ENCODE results near the gene ERO1B.

ERO1B gene

GRCh38 chr1:236220473-236220872 is 61.3 kb downstream of the ERO1B start:
- no peaks in the 10 kb centered on the region for H3K36me3 ChIP-seq (ENCODE audit: control insufficient read depth in 1 of 2, insufficient read depth in 2 of 2, low read length in 2 of 2)
- no peak overlapping the region for H2AK5ac ChIP-seq (ENCODE audit: low read length)
- H3K4me3 ChIP-seq (ENCODE audit: low read depth, low read length) = no peak overlapping the region
- H2AFZ ChIP-seq (ENCODE audit: insufficient read depth, low read length, poor library complexity) = no peak overlapping the region
- H3K14ac ChIP-seq (ENCODE audit: low read length) = no peak overlapping the region
- no peak overlapping the region for H2BK120ac ChIP-seq (ENCODE audit: insufficient read depth, low read length, poor library complexity)
- no peak overlapping the region for H4K91ac ChIP-seq (ENCODE audit: low read depth, low read length)
- H3K79me1 ChIP-seq (ENCODE audit: low read length) = no peaks in the 10 kb centered on the region
- no peak overlapping the region for H3K23ac ChIP-seq (ENCODE audit: low read length)
- no peaks in the 10 kb centered on the region for H3K9me3 ChIP-seq (ENCODE audit: insufficient read depth, low read depth, low read length)
- H4K8ac ChIP-seq (ENCODE audit: low read depth, low read length) = no peak overlapping the region
- H3K4me1 ChIP-seq (ENCODE audit: control insufficient read depth in 1 of 2, insufficient read depth in 2 of 2, low read length in 2 of 2) = no peaks in the 10 kb centered on the region
- H3K4me2 ChIP-seq (ENCODE audit: low read length) = no peak overlapping the region
- no peak overlapping the region for H3K9ac ChIP-seq (ENCODE audit: low read length)
- H3K79me2 ChIP-seq (ENCODE audit: control insufficient read depth, insufficient read depth, low read length, poor library complexity) = no peaks in the 10 kb centered on the region
- no peak overlapping the region for H3K27ac ChIP-seq (ENCODE audit: low read depth, low read length)
- H3K27me3 ChIP-seq (ENCODE audit: insufficient read depth, low read length) = no peaks in the 10 kb centered on the region
- H2BK12ac ChIP-seq (ENCODE audit: low read length) = no peak overlapping the region
- no peak for DNase-seq
- H2BK5ac ChIP-seq (ENCODE audit: low read depth, low read length, poor library complexity) = no peak overlapping the region
- H3K4ac ChIP-seq (ENCODE audit: low read depth, low read length) = no peak overlapping the region
- no CpG with 5 or more reads among the region's 1 CpG for WGBS (ENCODE audit: extremely low coverage, insufficient coverage, insufficient read length)
- no peak overlapping the region for H3K18ac ChIP-seq (ENCODE audit: low read length)
- no peak overlapping the region for H4K12ac ChIP-seq (ENCODE audit: low read depth, low read length)

DNA sequence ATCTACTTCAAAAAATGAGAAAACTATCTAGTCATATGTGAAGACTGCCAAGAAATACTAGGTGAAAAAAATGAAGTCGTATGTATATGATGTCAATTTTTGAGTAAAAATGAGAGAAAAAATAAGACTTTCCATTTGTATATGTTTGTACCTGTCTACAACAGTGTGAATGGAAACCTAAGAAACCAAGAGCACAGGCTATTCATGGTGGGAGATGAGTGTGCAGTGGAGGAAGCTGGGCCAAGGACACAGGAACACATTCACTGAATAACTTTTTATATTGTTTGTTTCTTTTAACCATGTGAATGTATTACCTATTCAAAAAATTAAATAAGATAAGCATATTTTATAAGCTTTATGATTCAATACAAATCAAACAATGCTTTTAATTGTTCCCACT is 67.0 kb downstream of the ERO1B start:
- Histone ChIP-seq H4K91ac (ENCODE audit: low read depth, low read length) (no peak overlapping the region), H3K4me3 (ENCODE audit: low read depth, low read length) (no peak overlapping the region), H3K9me3 (ENCODE audit: insufficient read depth, low read depth, low read length) (no peaks in the 10 kb centered on the region), H3K4me1 (ENCODE audit: control insufficient read depth in 1 of 2, insufficient read depth in 2 of 2, low read length in 2 of 2) (no peaks in the 10 kb centered on the region), H2BK12ac (ENCODE audit: low read length) (no peak overlapping the region), H3K79me2 (ENCODE audit: control insufficient read depth, insufficient read depth, low read length, poor library complexity) (no peaks in the 10 kb centered on the region), H3K4ac (ENCODE audit: low read depth, low read length) (no peak overlapping the region), H3K4me2 (ENCODE audit: low read length) (no peak overlapping the region), H2AK5ac (ENCODE audit: low read length) (no peak overlapping the region), H2BK120ac (ENCODE audit: insufficient read depth, low read length, poor library complexity) (no peak overlapping the region), H3K9ac (ENCODE audit: low read length) (no peak overlapping the region), H3K23ac (ENCODE audit: low read length) (no peak overlapping the region), H4K8ac (ENCODE audit: low read depth, low read length) (no peak overlapping the region), H3K27ac (ENCODE audit: low read depth, low read length) (no peak overlapping the region), H3K79me1 (ENCODE audit: low read length) (no peaks in the 10 kb centered on the region), H3K27me3 (ENCODE audit: insufficient read depth, low read length) (no peaks in the 10 kb centered on the region), H3K14ac (ENCODE audit: low read length) (no peak overlapping the region), H4K12ac (ENCODE audit: low read depth, low read length) (no peak overlapping the region), H3K36me3 (ENCODE audit: control insufficient read depth in 1 of 2, insufficient read depth in 2 of 2, low read length in 2 of 2) (no peaks in the 10 kb centered on the region), H2BK5ac (ENCODE audit: low read depth, low read length, poor library complexity) (no peak overlapping the region), H3K18ac (ENCODE audit: low read length) (no peak overlapping the region), H2AFZ (ENCODE audit: insufficient read depth, low read length, poor library complexity) (no peak overlapping the region)
- WGBS (ENCODE audit: extremely low coverage, insufficient coverage, insufficient read length) = no CpG with 5 or more reads among the region's 1 CpG
- no peak for DNase-seq

GRCh38 chr1:236213534-236213933 is 68.2 kb downstream of the ERO1B start:
- no peak overlapping the region for H4K12ac ChIP-seq (ENCODE audit: low read depth, low read length)
- no peak overlapping the region for H4K91ac ChIP-seq (ENCODE audit: low read depth, low read length)
- H3K27me3 ChIP-seq (ENCODE audit: insufficient read depth, low read length) = no peaks in the 10 kb centered on the region
- H3K36me3 ChIP-seq (ENCODE audit: control insufficient read depth in 1 of 2, insufficient read depth in 2 of 2, low read length in 2 of 2) = no peaks in the 10 kb centered on the region
- DNase-seq = no peak
- no peak overlapping the region for H3K4ac ChIP-seq (ENCODE audit: low read depth, low read length)
- no peak overlapping the region for H2BK12ac ChIP-seq (ENCODE audit: low read length)
- no peak overlapping the region for H3K4me2 ChIP-seq (ENCODE audit: low read length)
- H3K4me1 ChIP-seq (ENCODE audit: control insufficient read depth in 1 of 2, insufficient read depth in 2 of 2, low read length in 2 of 2) = no peaks in the 10 kb centered on the region
- H3K14ac ChIP-seq (ENCODE audit: low read length) = no peak overlapping the region
- no peak overlapping the region for H2AK5ac ChIP-seq (ENCODE audit: low read length)
- no CpG with 5 or more reads among the region's 3 CpGs for WGBS (ENCODE audit: extremely low coverage, insufficient coverage, insufficient read length)
- no peaks in the 10 kb centered on the region for H3K9me3 ChIP-seq (ENCODE audit: insufficient read depth, low read depth, low read length)
- H3K4me3 ChIP-seq (ENCODE audit: low read depth, low read length) = no peak overlapping the region
- no peaks in the 10 kb centered on the region for H3K79me2 ChIP-seq (ENCODE audit: control insufficient read depth, insufficient read depth, low read length, poor library complexity)
- no peak overlapping the region for H2AFZ ChIP-seq (ENCODE audit: insufficient read depth, low read length, poor library complexity)
- H4K8ac ChIP-seq (ENCODE audit: low read depth, low read length) = no peak overlapping the region
- no peak overlapping the region for H3K23ac ChIP-seq (ENCODE audit: low read length)
- no peaks in the 10 kb centered on the region for H3K79me1 ChIP-seq (ENCODE audit: low read length)
- H3K18ac ChIP-seq (ENCODE audit: low read length) = no peak overlapping the region
- H2BK5ac ChIP-seq (ENCODE audit: low read depth, low read length, poor library complexity) = no peak overlapping the region
- no peak overlapping the region for H3K27ac ChIP-seq (ENCODE audit: low read depth, low read length)
- no peak overlapping the region for H2BK120ac ChIP-seq (ENCODE audit: insufficient read depth, low read length, poor library complexity)
- no peak overlapping the region for H3K9ac ChIP-seq (ENCODE audit: low read length)

DNA sequence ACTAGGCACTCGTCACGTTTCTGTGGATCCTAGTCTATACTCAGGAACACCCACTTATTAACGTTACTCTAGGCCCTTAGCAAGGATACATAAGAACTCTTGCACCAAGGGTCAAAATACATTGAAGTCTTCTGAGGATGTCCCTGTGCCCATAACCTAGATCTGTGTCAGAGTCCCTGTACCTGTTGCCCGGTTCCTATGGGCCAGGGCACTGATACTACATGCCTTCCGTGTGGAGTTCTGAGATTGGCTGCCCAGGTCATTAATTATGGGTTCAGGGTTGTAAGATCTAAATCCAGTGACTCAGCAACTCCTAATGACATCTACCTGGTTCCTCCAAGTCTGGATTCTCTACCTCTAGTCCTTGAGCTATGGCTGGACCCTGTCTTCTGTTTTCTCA is 69.9 kb downstream of the ERO1B start:
- no peak for DNase-seq
- Histone ChIP-seq H3K27me3 (ENCODE audit: insufficient read depth, low read length) (no peaks in the 10 kb centered on the region), H4K8ac (ENCODE audit: low read depth, low read length) (no peak overlapping the region), H2AK5ac (ENCODE audit: low read length) (no peak overlapping the region), H3K79me2 (ENCODE audit: control insufficient read depth, insufficient read depth, low read length, poor library complexity) (no peaks in the 10 kb centered on the region), H3K14ac (ENCODE audit: low read length) (no peak overlapping the region), H3K4me1 (ENCODE audit: control insufficient read depth in 1 of 2, insufficient read depth in 2 of 2, low read length in 2 of 2) (no peaks in the 10 kb centered on the region), H4K12ac (ENCODE audit: low read depth, low read length) (no peak overlapping the region), H2AFZ (ENCODE audit: insufficient read depth, low read length, poor library complexity) (no peak overlapping the region), H3K4me3 (ENCODE audit: low read depth, low read length) (no peak overlapping the region), H3K4ac (ENCODE audit: low read depth, low read length) (no peak overlapping the region), H4K91ac (ENCODE audit: low read depth, low read length) (no peak overlapping the region), H2BK5ac (ENCODE audit: low read depth, low read length, poor library complexity) (no peak overlapping the region), H3K9ac (ENCODE audit: low read length) (no peak overlapping the region), H3K4me2 (ENCODE audit: low read length) (no peak overlapping the region), H3K79me1 (ENCODE audit: low read length) (no peaks in the 10 kb centered on the region), H3K18ac (ENCODE audit: low read length) (no peak overlapping the region), H3K27ac (ENCODE audit: low read depth, low read length) (no peak overlapping the region), H2BK120ac (ENCODE audit: insufficient read depth, low read length, poor library complexity) (no peak overlapping the region), H3K36me3 (ENCODE audit: control insufficient read depth in 1 of 2, insufficient read depth in 2 of 2, low read length in 2 of 2) (no peaks in the 10 kb centered on the region), H3K9me3 (ENCODE audit: insufficient read depth, low read depth, low read length) (no peaks in the 10 kb centered on the region), H3K23ac (ENCODE audit: low read length) (no peak overlapping the region), H2BK12ac (ENCODE audit: low read length) (no peak overlapping the region)
- no CpG with 5 or more reads among the region's 5 CpGs for WGBS (ENCODE audit: extremely low coverage, insufficient coverage, insufficient read length)

GRCh38 chr1:236209713-236210112 is 72.0 kb downstream of the ERO1B start:
- no peak overlapping the region for H2AK5ac ChIP-seq (ENCODE audit: low read length)
- H2BK5ac ChIP-seq (ENCODE audit: low read depth, low read length, poor library complexity) = no peak overlapping the region
- H3K79me2 ChIP-seq (ENCODE audit: control insufficient read depth, insufficient read depth, low read length, poor library complexity) = no peaks in the 10 kb centered on the region
- no peak overlapping the region for H3K4me3 ChIP-seq (ENCODE audit: low read depth, low read length)
- no peak overlapping the region for H3K4me2 ChIP-seq (ENCODE audit: low read length)
- no peak overlapping the region for H4K8ac ChIP-seq (ENCODE audit: low read depth, low read length)
- no peak overlapping the region for H2BK12ac ChIP-seq (ENCODE audit: low read length)
- H3K23ac ChIP-seq (ENCODE audit: low read length) = no peak overlapping the region
- H3K4ac ChIP-seq (ENCODE audit: low read depth, low read length) = no peak overlapping the region
- no peak overlapping the region for H3K14ac ChIP-seq (ENCODE audit: low read length)
- no peaks in the 10 kb centered on the region for H3K9me3 ChIP-seq (ENCODE audit: insufficient read depth, low read depth, low read length)
- H3K18ac ChIP-seq (ENCODE audit: low read length) = no peak overlapping the region
- H4K12ac ChIP-seq (ENCODE audit: low read depth, low read length) = no peak overlapping the region
- H3K27ac ChIP-seq (ENCODE audit: low read depth, low read length) = no peak overlapping the region
- no peaks in the 10 kb centered on the region for H3K79me1 ChIP-seq (ENCODE audit: low read length)
- H2AFZ ChIP-seq (ENCODE audit: insufficient read depth, low read length, poor library complexity) = no peak overlapping the region
- H3K27me3 ChIP-seq (ENCODE audit: insufficient read depth, low read length) = no peaks in the 10 kb centered on the region
- H4K91ac ChIP-seq (ENCODE audit: low read depth, low read length) = no peak overlapping the region
- no peak overlapping the region for H2BK120ac ChIP-seq (ENCODE audit: insufficient read depth, low read length, poor library complexity)
- H3K4me1 ChIP-seq (ENCODE audit: control insufficient read depth in 1 of 2, insufficient read depth in 2 of 2, low read length in 2 of 2) = no peaks in the 10 kb centered on the region
- DNase-seq = no peak
- no peaks in the 10 kb centered on the region for H3K36me3 ChIP-seq (ENCODE audit: control insufficient read depth in 1 of 2, insufficient read depth in 2 of 2, low read length in 2 of 2)
- H3K9ac ChIP-seq (ENCODE audit: low read length) = no peak overlapping the region

All from trophoblast cell (in vitro differentiated cells and primary cell).